ENCODE results near the gene ORAI2.
A peak's percentile ranks its signal among the peaks of the same experiment; 100 is the strongest.
"Not testable (repeated sequence)": the region's sequence is repeated elsewhere in the genome, so short reads cannot be mapped to it uniquely, and the experiment has no call there.

The ORAI2 gene

DNA sequence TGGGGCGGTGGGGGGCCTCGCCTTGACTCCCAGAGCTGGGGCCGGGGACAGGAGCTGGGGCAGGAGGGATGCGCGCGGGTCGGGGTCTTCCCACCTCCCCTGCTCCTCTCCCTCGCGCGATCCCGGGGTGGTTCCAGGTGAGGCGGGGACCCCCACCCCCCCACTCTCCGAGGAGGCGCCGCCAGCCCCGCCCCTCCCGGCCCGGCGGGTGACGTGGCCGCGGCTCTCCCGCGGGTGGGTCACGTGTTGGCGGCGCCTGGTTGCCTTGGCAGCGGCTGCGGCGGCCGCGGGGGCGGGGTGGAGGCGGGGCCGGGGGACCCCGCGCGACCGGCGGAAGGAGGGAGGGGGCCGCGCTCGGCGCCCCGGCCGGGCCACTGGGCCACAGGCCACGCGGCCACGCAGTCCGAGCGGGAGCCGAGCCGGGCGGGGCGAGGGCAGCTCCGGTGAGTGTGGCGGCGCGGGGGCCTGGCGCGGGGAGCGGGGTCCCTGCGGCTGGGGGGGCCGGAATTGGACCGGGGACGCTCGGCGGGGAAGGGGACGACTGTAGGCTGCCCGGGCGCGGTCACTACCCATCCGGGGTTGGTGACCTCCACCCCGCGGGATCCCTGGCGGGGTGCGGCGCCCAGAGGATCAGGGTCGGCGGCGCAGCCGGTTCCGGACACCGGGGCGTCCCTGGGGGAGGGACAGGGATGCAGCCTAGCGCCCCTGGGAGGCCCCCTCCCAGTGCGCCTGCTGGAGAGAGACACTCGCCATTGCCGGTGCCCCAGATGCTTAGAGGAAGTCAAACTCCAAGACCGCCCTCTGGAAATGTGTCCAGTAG is at the start of gene ORAI2:
ORAI2 (plus strand) TSS at position 357 of the 820 bp plus-strand sequence. CDS start 5,382 bp downstream, outside the sequence.
- peak; percentile 78 to 80 for DNase-seq (ENCODE audit: low read depth in 2 of 2)

DNA sequence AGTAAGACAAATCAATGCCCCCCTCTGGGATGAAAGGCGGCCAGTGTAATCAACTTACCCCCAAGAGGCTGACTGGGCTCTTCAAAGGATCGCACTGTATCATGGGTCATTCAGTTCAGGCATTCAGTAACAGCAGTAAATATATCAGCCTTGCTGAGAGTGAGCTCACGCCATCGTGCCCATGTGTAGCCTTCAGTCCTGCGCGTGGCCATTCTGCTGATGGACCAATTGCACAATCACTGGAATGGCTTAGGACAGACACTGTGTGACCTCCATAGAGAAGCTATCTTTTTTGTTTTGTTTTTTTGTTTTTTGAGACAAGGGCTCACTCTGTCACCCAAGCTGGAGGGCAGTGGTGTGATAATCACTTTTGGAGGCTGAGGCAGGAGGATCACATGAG is 46.3 kb upstream of the ORAI2 start:
- no peak for DNase-seq (ENCODE audit: low read depth in 2 of 2)

DNA sequence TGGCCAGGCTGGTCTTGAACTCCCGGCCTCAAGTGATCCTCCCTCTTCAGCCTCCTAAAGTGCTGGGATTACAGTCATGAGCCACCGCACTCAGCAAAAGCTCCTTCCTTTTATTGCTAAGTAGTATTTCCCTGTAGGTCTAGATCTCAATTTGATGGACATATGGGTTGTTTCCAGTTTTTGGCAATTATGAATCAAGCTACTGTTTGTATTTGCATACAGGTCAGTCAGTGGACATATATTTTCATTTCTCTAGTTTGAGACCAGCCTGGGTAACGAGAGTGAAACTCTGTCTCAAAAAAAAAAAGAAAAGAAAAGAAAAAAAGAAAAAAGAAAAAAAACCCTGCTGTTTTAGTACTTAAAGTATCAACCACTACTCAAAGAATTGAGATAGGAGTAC is 43.6 kb upstream of the ORAI2 start:
- DNase-seq (ENCODE audit: low read depth in 2 of 2): no peak

DNA sequence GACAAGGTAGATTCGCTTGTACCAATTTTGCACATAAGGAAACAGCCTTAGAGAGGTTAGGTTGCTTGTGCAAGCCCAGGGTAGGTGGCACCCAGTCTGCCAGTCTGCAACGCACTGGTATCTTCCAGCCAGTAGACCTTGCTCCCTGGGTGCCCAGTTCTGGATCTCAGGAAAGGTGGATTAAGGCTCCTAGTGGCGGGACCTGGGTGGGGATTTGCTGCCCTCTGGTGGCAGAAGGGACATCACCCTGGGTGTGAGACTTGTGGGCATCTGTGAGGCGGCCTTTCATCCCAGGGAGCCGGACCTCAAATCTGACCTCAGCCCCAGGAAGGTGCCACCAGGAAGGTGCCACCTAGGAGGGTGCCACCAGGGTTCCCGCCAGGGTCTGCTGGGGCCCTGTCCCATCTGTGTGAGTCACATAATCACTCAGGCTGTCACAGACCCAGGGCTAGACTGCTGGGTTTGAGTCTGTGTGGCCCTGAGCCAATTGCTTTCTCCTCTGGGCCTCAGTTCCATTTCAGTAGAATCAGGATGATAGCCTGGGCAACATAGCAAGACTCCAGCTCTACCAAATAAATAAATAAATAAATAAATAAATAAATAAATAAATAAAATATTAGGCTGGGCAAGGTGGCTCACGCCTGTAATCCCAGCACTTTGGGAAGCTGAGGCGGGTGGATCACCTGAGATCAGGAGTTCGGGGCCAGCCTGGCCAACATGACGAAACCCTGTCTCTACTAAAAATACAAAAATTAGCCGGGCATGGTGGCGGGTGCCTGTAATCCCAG is 42.5 kb upstream of the ORAI2 start:
- DNase-seq (ENCODE audit: low read depth in 2 of 2): peak; percentile 54 to 57

DNA sequence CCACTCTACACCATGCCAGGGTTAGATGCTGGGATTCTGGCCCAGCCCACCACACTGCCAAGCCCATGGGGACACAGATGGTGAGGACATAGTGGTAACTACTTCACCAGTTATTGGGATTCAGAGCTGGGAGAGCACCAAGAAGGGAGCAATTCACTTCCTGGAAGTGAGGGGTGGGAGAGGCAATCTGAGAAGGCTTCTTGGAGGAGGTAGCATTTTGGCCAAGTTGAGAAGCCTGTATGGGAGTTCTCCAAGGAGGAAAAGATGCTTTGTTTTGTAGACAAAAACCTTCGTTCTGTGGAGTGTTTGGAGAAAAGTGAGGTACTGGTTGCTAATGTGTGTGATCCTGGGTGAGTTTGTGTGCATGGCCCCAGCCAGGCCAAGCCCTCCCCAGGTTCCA is 41.0 kb upstream of the ORAI2 start:
- no peak for DNase-seq (ENCODE audit: low read depth in 2 of 2)

DNA sequence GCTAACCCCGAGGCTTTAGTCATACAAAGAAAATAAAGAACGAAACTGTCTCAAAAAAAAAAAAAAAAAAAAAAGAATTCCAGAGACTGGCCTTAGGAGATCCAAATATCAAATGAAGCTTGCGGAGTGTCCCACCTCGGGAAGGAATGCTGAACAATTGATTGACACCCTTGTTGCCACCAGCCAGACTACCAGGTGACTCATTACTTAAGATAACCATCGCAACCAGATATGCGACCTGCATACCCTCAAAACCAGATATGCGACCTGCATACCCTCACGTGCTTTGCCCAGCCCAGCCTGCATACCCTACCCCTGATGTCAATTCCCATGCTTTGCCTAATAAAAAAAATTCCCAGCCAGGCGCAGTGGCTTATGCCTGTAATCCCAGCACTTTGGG is 39.9 kb upstream of the ORAI2 start:
- no peak for DNase-seq (ENCODE audit: low read depth in 2 of 2)

DNA sequence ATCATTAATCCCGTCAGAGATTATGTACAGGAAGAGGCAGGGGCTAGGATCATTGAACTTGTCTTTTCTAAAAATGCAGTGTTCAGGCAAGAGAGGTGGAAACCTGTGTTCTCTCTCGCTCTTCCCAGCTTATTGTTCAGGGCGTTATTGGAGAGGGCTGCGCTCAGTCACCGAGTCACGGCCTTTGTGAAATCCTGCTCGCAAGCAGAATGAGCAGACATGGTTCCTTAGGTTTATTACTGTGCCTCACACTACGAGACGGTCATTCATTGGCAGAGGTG is 37.8 kb upstream of the ORAI2 start:
- DNase-seq (ENCODE audit: low read depth in 2 of 2): no peak

DNA sequence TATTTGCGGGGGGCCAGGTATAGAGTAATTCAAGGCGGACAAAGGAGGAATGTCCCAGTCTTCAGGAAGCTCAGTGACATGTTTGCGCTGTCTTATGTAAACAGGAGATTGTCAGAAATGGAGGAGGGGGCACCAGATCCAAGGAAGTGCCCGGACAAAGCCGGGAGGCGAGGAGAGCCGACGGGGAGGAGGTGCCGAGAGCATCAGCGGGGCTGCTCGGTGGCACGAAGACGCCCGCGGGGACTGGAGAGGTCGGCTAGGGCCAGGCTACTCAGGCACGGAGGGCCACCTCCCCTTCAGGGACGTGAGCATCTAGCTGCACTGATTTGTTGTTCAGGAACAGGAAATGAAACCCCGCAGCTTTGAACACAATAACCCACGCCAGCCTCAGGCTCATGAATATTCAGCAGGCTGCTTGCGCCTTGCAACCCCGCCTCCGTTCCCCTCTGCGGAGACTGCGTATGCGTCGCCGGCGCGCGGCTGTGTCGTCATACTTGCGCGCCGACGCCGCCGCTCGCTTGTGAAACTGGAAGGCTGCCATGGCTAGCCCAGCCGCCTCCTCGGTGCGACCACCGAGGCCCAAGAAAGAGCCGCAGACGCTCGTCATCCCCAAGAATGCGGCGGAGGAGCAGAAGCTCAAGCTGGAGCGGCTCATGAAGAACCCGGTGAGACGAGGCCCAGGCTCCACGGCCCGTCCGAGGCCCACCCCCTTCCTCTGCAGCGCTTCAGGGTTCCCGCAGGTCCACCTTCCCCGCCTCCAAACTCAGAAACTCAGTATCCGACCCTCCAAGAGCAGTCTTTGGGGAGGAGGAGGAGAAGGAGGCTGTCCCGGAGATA is 37.3 kb upstream of the ORAI2 start, which contains the start of gene PRKRIP1:
PRKRIP1 (plus strand) TSS at position 491 of the 837 bp plus-strand sequence; CDS start at position 540, 49 bp downstream.
- peak; percentile 59 to 68 for DNase-seq (ENCODE audit: low read depth in 2 of 2)

DNA sequence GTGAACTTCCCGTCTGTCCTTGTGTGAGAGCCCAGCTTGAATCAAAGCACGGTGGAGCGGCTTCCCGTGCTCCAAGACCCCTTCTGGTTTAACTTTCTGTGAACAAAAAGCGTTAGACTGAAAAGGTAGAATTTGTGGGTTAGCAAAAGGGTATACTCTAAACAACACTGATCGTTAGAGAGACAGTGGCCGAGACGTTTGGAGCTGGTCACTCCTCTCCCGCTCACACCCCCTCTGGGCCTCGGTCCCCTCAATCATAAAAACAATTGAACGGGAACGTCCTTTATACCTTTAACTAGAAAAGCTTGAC is 36.7 kb upstream of the ORAI2 start:
- DNase-seq (ENCODE audit: low read depth in 2 of 2): no peak

DNA sequence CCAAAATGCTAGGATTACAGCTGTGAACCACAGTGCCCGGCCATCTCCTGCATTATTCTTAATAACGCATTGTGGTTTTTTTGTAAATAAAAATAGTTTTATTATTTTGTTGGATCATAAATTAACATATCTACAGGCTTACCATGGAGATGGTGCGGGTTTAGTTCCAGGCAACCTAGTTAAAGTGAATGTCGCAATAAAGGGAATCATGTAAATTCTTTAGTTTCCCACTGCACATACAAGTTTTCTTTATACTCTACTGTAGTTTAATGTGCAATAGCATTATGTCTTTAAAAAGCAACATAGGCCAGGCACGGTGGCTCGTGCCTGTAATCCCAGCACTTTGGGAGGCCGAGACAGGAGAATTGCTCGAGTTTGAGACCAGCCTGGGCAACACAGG is 34.8 kb upstream of the ORAI2 start:
- no peak for DNase-seq (ENCODE audit: low read depth in 2 of 2)

DNA sequence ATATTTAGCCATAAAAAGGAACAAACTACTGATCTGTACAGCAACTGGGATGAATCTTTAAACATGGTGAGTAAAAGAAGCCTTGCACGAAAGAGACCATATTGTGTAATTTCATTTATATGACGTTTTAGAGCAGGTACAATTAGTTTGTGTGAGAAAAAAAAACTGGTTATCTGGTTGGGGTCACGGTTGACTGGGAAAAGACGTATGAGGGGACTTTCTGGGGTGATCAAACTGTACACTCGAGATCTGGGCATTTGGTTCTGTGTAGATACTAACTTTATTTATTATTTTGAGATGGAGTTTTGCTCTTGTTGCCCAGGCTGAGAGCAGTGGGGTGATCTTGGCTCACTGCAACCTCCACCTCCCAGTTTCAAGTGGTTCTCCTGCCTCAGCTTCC is 33.0 kb upstream of the ORAI2 start:
- no peak for DNase-seq (ENCODE audit: low read depth in 2 of 2)

DNA sequence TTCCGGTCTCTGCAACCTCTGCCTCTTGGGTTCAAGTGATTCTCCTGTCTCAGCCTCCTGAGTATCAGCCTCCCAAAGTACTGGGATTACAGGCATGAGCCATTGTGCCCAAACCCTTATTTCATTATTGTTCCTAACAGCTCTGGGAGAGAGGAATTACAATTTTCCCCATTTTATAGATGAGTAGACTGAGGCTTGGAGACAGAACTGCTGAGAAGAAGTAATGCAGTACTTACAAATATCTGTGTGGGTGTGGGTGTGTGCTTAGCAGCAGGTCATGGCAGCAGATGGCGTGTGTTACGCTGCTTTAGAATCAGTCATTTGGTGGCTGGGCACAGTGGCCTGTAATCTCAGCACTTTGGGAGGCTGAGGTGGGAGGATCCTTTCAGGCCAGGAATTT is 29.8 kb upstream of the ORAI2 start:
- DNase-seq (ENCODE audit: low read depth in 2 of 2): no peak

DNA sequence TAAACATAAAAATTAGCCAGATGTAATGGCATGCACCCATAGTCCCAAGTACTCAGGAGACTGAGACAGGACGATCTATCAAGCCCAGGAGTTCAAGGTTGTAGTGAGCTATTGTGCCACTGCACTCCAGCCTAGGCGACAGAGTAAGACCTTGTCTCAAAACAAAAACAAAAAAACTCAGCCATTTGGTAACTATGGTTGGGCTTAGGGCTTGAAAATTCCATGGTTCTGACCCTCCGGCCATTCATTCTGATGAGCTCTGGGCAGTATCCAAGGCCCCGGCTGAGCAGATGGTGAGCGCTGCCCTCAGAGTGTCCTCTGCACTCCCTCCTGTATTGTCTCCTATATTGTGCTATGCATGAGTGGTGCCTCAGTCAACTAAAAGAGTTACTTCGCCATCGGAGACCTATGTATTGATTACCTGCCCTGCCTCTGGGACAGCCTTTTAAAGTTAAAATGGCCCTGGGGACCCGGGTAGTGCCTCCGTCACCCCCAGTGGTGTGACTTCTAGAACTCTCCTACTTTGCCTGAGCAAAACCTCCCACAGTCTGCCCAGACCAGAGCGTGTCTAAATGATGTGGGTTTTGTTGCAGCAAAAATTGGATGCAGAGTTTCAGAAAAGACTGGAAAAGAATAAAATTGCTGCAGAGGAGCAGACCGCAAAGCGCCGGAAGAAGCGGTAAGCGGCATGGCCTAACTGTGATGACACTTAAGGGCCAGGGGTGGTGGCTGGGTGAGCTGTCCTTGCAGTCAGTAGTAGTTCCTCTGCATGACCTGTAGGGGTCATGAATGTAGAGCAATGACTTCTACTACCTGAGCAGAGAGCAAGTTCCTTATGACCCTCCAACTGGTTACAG is 29.1 kb upstream of the ORAI2 start:
- peak in 1 of 2 donors; percentile 21 for DNase-seq (ENCODE audit: low read depth in 2 of 2)

DNA sequence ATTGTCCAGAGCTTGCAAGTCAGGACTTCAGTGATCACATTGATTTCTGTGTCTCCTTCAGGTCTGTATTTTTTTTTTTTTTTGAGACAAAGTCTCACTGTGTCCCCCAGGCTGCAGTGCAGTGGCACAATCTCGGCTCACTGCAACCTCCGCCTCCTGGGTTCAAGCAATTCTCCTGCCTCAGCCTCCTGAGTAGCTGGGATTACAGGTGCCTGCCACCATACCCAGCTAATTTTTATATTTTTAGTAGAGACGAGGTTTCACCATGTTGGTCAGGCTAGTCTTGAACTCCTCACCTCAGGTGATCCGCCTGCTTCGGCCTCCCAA is 28.6 kb upstream of the ORAI2 start:
- DNase-seq (ENCODE audit: low read depth in 2 of 2): not testable (repeated sequence)

DNA sequence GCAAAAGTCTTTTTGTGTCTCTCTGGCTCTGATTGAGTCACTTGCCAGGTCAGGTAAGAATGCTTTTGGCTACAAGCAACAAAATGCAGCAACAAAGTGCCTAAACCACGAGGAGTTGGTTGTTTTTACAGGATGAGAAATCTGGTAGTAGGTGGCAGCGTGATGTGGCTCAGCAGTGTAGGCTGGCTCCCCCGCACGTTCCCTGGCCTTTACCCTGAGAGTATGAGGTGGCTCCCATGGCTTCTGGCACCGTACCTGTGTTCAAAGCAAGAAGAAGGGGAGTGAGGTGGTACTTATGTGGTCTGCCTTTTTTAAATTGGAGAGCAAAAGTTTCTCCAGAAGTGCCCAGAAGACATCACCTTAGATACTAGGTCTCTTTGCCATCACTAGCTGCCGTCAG is 25.5 kb upstream of the ORAI2 start:
- no peak for DNase-seq (ENCODE audit: low read depth in 2 of 2)

DNA sequence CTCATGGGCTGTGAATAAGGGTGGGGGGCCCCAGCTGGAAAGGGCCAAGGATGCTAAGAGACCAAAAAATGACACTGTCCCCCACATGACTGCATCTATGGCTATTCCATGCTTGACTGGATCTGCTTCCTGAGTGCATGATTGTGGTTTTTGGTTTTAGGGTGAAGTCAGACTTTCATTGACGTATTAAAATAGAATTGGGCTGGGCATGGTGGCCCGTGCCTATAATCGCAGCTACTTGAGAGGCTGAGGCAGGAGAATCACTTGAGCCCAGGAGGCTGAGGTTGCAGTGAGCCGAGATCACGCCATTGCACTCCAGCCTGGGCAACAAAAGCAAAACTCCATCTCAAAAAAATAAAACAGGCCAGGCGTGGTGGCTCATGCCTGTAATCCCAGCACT is 24.8 kb upstream of the ORAI2 start:
- not testable (repeated sequence) for DNase-seq (ENCODE audit: low read depth in 2 of 2)

DNA sequence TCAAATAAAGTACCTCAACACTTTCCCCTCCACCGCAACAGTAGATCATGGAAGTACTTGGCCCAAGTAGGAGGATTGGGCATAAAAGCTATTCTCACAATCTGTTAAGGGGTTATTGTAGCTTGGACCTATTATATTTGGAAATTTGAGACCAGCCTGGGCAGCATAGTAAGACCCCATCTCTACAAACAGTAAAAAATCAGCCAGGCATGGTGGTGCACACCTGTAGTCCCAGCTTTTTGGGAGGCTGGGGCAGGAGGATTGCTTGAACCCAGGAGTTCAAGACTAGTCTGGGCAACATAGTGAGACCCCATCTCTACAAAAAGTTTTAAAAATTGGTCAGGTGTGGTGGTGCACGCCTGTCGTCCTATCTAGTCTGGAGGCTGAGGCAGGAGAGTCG is 24.0 kb upstream of the ORAI2 start:
- no peak for DNase-seq (ENCODE audit: low read depth in 2 of 2)

DNA sequence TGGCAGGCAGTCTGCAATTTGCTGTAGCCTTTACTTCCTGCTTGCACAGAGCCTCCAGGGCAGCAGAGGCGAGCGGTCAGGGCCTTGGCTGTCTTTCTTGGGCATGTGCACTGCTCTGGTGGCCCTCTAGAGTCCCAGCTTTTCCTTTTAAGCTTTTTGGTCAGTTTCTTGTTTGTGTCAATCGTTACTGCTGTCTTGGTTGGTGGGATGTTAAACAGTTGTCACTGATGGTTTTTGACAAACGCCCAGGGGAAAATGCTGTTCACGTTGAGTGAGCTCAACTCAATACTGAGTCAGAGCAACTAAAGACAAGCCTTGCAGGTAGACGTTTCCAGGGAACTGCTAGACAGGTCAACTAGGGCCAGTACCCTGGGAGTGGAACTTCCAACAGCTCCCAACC is 23.3 kb upstream of the ORAI2 start:
- DNase-seq (ENCODE audit: low read depth in 2 of 2): no peak

DNA sequence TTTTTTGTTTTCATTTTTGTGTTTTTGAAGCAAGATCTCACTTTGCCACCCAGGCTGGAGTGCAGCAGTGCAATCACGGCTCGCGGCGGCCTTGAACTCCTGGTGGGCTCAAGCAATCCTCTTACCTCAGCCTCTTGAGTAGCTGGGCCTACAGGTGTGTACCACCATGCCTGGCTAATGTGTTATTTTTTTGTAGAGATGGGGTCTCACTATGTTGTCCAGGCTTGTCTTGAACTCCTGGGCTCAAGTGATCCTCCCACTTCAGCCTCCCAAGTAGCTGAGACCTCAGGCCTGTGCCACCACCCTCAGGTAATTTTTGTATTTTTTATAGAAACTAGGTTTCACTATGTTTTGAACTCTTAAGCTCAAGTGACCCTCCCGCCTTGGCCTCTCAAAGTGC is 22.5 kb upstream of the ORAI2 start:
- no peak for DNase-seq (ENCODE audit: low read depth in 2 of 2)

DNA sequence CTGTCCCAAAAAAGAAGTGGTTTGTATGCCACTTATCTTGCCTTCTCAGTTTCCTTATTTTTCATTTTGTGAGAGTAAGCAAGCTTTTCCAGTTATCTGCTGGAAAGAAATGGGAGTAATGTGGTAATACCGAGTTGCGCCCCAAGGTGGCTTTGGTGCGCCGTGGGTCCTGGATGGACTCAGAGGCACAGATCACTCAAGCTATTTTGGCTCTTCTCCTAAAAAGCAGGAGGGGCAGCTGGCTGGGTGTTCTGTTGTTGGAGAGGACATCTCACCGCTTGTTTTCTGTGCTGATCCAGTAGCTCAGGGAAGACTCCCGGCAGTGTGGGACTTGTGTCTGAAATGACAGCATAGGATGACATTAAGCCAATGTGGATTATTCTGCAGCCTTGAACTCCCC is 20.8 kb upstream of the ORAI2 start:
- DNase-seq (ENCODE audit: low read depth in 2 of 2): no peak

DNA sequence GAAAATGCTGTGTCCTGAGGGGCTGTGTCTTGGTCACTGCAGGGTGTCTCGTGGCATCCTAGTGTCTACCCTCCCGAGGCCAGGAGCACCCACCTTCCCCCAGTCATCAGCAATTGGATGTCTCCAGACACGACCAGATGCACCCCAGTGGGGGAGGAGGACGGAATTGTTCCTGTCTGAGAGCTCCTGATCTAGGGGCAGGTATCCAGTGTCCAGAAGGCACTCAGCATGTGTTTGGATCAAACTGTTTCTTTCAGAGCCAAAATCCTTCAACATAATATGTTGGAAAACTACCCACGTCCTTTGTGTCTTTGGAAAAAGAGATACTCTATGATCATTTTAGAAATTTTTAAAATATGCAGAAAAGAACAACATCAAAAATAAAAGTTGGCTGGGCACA is 20.3 kb upstream of the ORAI2 start:
- no peak for DNase-seq (ENCODE audit: low read depth in 2 of 2)

DNA sequence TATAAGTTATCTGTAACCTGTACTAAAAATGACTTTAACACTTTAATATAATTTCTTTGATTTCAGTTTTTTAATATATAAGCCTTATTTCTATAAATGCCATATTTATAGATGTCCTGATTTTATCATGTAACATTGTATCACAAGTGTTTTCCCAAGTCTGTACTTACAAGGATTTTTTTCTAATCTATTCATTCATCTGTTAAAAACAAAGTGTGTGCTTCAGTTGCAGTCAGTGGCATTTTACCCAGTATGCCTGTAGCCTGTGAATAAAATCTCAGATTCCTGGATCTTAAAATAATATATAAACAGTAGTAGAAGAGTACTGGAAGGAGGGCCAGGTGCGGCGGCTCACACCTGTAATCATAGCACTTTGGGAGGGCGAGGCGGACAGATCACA is 19.8 kb upstream of the ORAI2 start:
- no peak for DNase-seq (ENCODE audit: low read depth in 2 of 2)
